IMR-90 (cell line): ENCODE measurements around the gene IFI27L2.

ENCODE experiments used
- BHLHE40 ChIP-seq: fragments of 150-350 bp; IDR thresholded peaks from 2 replicates; pipeline ENCODE4 v1.6.1; 2016; ENCODE audit warnings: mild to moderate bottlenecking, low read depth, low read length
- CHD1 ChIP-seq: IDR thresholded peaks from 2 replicates; pipeline ENCODE4 v1.6.1; 2012; ENCODE audit warnings: low read depth, low read length, improper control_type of control experiment
- POLR2A ChIP-seq: IDR thresholded peaks from 2 replicates; pipeline ENCODE4 v1.6.1; 2012; ENCODE audit warnings: mild to moderate bottlenecking, low read depth, low read length
- RAD21 ChIP-seq: IDR thresholded peaks from 2 replicates; pipeline ENCODE4 v1.6.1; 2012; ENCODE audit warnings: low read length, improper control_type of control experiment
- RFX5 ChIP-seq: IDR thresholded peaks from 2 replicates; pipeline ENCODE4 v1.8.0; 2012; ENCODE audit warnings: low read depth, mild to moderate bottlenecking, low read length, moderate library complexity
- TF ChIP-seq, protein P1 (sequence below): conservative IDR thresholded peaks from 2 replicates; pipeline ENCODE4 v1.5.1; 2012; ENCODE audit warnings: mild to moderate bottlenecking, low read depth, low read length, improper control_type of control experiment

DNA sequence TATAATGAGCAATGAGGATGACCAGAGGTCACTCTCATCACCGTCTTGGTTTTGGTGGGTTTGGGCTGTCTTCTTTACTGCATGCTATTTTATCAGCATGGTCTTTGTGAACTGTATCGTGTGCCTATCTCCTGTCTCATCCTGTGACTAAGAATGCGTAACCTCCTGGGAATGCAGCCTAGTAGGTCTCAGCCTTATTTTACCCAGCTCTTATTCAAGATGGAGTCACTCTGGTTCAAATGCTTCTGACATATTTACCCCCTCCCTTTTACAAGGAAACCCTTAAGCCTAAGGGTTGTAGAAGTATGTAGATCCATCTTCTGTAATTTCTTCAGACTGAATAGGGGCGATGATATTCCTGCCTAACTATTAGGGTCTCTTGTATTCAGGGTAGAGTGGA, 39.9 kb downstream of the IFI27L2 start:
- TF ChIP-seq RFX5 (no peak), POLR2A (no peak), CHD1 (no peak), BHLHE40 (no peak), RAD21 (no peak)
- TF ChIP-seq, protein P1, sequence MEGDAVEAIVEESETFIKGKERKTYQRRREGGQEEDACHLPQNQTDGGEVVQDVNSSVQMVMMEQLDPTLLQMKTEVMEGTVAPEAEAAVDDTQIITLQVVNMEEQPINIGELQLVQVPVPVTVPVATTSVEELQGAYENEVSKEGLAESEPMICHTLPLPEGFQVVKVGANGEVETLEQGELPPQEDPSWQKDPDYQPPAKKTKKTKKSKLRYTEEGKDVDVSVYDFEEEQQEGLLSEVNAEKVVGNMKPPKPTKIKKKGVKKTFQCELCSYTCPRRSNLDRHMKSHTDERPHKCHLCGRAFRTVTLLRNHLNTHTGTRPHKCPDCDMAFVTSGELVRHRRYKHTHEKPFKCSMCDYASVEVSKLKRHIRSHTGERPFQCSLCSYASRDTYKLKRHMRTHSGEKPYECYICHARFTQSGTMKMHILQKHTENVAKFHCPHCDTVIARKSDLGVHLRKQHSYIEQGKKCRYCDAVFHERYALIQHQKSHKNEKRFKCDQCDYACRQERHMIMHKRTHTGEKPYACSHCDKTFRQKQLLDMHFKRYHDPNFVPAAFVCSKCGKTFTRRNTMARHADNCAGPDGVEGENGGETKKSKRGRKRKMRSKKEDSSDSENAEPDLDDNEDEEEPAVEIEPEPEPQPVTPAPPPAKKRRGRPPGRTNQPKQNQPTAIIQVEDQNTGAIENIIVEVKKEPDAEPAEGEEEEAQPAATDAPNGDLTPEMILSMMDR: no peak
